ENCODE measurements around the gene ADRB2. TPM values are rescaled to one million over a fixed set of nuclear protein-coding genes. Genes with fewer than 3 reads are reported as not detected.

The ADRB2 gene
- total RNA-seq, 1 experiment from 2014 or later: 0.26 TPM

DNA sequence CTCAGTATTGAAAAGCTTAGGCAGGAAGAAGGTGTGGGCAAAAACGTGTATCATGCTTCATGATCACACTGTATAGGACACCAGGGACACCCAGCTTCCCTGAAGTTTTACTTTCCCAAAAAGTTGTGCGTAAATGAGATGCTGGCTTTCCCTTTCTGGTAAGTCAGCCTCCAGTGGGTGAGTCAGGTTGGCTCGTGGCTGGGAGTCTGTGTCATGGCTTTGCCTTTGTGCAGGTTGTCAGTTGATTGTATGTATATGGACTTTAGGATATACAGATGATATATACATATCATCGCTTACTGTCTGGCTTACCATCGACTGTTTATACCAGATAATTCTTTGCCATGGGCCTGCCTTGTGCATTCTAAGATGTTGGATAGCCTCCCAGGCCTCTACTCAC is 34.2 kb downstream of the ADRB2 start:
- H2BK120ac ChIP-seq (ENCODE audit: low read depth, low read length, poor library complexity, severe bottlenecking): no peak overlapping the region
- no peak overlapping the region for H3K4ac ChIP-seq (ENCODE audit: low read depth, low read length)
- Mint-ChIP-seq H3K36me3 (ENCODE audit: insufficient read depth in 1 of 3, low read depth in 3 of 3) (no peaks in the 10 kb centered on the region), H3K27me3 (ENCODE audit: low read depth) (peaks cover 1% of the 10 kb centered on the region), H3K9me3 (no peaks in the 10 kb centered on the region; a peak in 1 of 5 replicates), H3K27ac (no peak overlapping the region), H3K4me3 (no peak overlapping the region), H3K4me1 (peaks cover 0 to 4% of the 10 kb centered on the region in 2 experiments; a peak in 2 of 4 replicates)
- no peak overlapping the region for H2AK5ac ChIP-seq (ENCODE audit: insufficient read length, low read length)
- H2BK20ac ChIP-seq (ENCODE audit: low read depth, low read length, poor library complexity, severe bottlenecking): no peak overlapping the region
- H3K79me1 ChIP-seq (ENCODE audit: insufficient read depth, low read depth, low read length, poor library complexity, severe bottlenecking): no peaks in the 10 kb centered on the region
- no peak overlapping the region for H2BK12ac ChIP-seq (ENCODE audit: insufficient read length, low read depth, low read length)
- no peak overlapping the region for H2BK5ac ChIP-seq (ENCODE audit: insufficient read length, low read length)
- no peak overlapping the region for H3K14ac ChIP-seq (ENCODE audit: insufficient read depth, low read length)
- no peak overlapping the region for H3K56ac ChIP-seq (ENCODE audit: insufficient read length, low read depth, low read length)
- no peak overlapping the region for H4K5ac ChIP-seq (ENCODE audit: insufficient read length, low read depth, low read length)
- H3K9ac ChIP-seq (ENCODE audit: extremely low read depth, insufficient read length, low read length): no peak overlapping the region
- TF ChIP-seq, protein P1, sequence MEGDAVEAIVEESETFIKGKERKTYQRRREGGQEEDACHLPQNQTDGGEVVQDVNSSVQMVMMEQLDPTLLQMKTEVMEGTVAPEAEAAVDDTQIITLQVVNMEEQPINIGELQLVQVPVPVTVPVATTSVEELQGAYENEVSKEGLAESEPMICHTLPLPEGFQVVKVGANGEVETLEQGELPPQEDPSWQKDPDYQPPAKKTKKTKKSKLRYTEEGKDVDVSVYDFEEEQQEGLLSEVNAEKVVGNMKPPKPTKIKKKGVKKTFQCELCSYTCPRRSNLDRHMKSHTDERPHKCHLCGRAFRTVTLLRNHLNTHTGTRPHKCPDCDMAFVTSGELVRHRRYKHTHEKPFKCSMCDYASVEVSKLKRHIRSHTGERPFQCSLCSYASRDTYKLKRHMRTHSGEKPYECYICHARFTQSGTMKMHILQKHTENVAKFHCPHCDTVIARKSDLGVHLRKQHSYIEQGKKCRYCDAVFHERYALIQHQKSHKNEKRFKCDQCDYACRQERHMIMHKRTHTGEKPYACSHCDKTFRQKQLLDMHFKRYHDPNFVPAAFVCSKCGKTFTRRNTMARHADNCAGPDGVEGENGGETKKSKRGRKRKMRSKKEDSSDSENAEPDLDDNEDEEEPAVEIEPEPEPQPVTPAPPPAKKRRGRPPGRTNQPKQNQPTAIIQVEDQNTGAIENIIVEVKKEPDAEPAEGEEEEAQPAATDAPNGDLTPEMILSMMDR (conservative IDR thresholded peaks at IDR 0.05): no peak
- no peak overlapping the region for H3K18ac ChIP-seq (ENCODE audit: insufficient read length, low read depth, low read length)
- no peak overlapping the region for H4K91ac ChIP-seq (ENCODE audit: insufficient read length, low read depth, low read length)
- no peaks in the 10 kb centered on the region for H3K23me2 ChIP-seq (ENCODE audit: insufficient read length, low read depth, low read length, poor library complexity, severe bottlenecking)
- no peak overlapping the region for H4K8ac ChIP-seq (replicated peaks; ENCODE audit: insufficient read length, low read depth, low read length)
- no peak for DNase-seq
- no peaks in the 10 kb centered on the region for H3K4me1 ChIP-seq (ENCODE audit: insufficient read depth, low read length)
- H2BK15ac ChIP-seq (ENCODE audit: low read depth, low read length): no peak overlapping the region
- no peaks in the 10 kb centered on the region for H3K27me3 ChIP-seq (ENCODE audit: insufficient read depth, low read length)
- no peak overlapping the region for H2AFZ ChIP-seq (ENCODE audit: low read length)
- H3K79me2 ChIP-seq (ENCODE audit: insufficient read depth, low read length): no peaks in the 10 kb centered on the region
- H3K9me3 ChIP-seq (ENCODE audit: control insufficient read depth, low read depth, low read length): no peaks in the 10 kb centered on the region
- H3T11ph ChIP-seq (ENCODE audit: low read length): no peak overlapping the region
- no peak overlapping the region for H3K4me2 ChIP-seq (ENCODE audit: insufficient read depth, insufficient read length, low read length)
- WGBS (ENCODE audit: extremely low coverage, insufficient read length, low lambda C conversion rate): no CpG with 5 or more reads among the region's 5 CpGs
- H3K27ac ChIP-seq (ENCODE audit: insufficient read length, low read depth, low read length): no peak overlapping the region
- no peaks in the 10 kb centered on the region for H4K20me1 ChIP-seq (ENCODE audit: control insufficient read depth, insufficient read depth, insufficient read length)
- no peak overlapping the region for H3K23ac ChIP-seq (ENCODE audit: insufficient read length, low read depth, low read length)

Measured in H9 (cell line).